ENCODE results near the gene ACVR2A. TPM values are rescaled to one million over a fixed set of nuclear protein-coding genes. Genes with fewer than 3 reads are reported as not detected.

The ACVR2A gene
- total RNA-seq, 1 experiment from 2014 or later: 13.4 TPM

DNA sequence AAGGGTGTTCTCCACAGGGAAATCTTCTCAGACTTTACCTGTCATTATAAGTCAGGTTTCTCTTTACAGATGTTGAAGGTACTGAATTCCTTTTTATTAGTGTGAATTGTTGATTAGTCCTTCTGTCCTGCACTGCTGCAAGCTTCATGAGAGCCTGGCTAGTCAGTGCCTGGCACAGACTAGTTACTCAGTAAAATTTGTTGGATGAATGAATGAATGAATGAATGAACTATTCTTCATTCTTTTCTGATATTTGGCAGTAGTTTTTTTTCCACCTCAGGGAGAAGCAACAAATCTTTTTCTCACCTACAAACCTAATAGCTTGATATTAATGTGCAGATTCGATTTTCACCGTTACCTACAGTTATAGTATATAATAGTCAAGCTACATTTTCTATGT lies 64.3 kb downstream of the ACVR2A start:
- no CpG with 5 or more reads among the region's 2 CpGs for WGBS (ENCODE audit: extremely low coverage, insufficient read length, low lambda C conversion rate)
- no peak overlapping the region for H2BK12ac ChIP-seq (ENCODE audit: insufficient read length, low read depth, low read length)
- no peak overlapping the region for H2BK20ac ChIP-seq (ENCODE audit: low read depth, low read length, poor library complexity, severe bottlenecking)
- no peak overlapping the region for H2AK5ac ChIP-seq (ENCODE audit: insufficient read length, low read length)
- H3K56ac ChIP-seq (ENCODE audit: insufficient read length, low read depth, low read length): no peak overlapping the region
- H3K9me3 Mint-ChIP-seq: peaks cover 0 to 7% of the 10 kb centered on the region in 2 experiments; a peak in 1 of 5 replicates
- no peak overlapping the region for H3K18ac ChIP-seq (ENCODE audit: insufficient read length, low read depth, low read length)
- H4K8ac ChIP-seq (replicated peaks; ENCODE audit: insufficient read length, low read depth, low read length): no peak overlapping the region
- H3K4me2 ChIP-seq (ENCODE audit: insufficient read depth, insufficient read length, low read length): no peak overlapping the region
- peaks cover 0 to 6% of the 10 kb centered on the region in 2 experiments; a peak in 1 of 4 replicates for H3K4me1 Mint-ChIP-seq
- no peak overlapping the region for H2BK5ac ChIP-seq (ENCODE audit: insufficient read length, low read length)
- H3K9me3 ChIP-seq (ENCODE audit: control insufficient read depth, low read depth, low read length): no peaks in the 10 kb centered on the region
- no peak overlapping the region for H4K91ac ChIP-seq (ENCODE audit: insufficient read length, low read depth, low read length)
- no peak overlapping the region for H3K27ac ChIP-seq (ENCODE audit: insufficient read length, low read depth, low read length)
- no peak overlapping the region for H3K4ac ChIP-seq (ENCODE audit: low read depth, low read length)
- H3K36me3 Mint-ChIP-seq (ENCODE audit: insufficient read depth in 1 of 3, low read depth in 3 of 3): peaks cover 5 to 14% (median 11%) of the 10 kb centered on the region in 3 experiments; a peak in 6 of 7 replicates
- no peak for TF ChIP-seq CTCF (conservative IDR thresholded peaks at IDR 0.05)
- H3K4me3 Mint-ChIP-seq: no peak overlapping the region
- H3T11ph ChIP-seq (ENCODE audit: low read length): no peak overlapping the region
- H3K23ac ChIP-seq (ENCODE audit: insufficient read length, low read depth, low read length): no peak overlapping the region
- H4K20me1 ChIP-seq (ENCODE audit: control insufficient read depth, insufficient read depth, insufficient read length): no peaks in the 10 kb centered on the region
- no peak for DNase-seq
- no peak overlapping the region for H3K9ac ChIP-seq (ENCODE audit: extremely low read depth, insufficient read length, low read length)
- no peaks in the 10 kb centered on the region for H3K4me1 ChIP-seq (ENCODE audit: insufficient read depth, low read length)
- no peak overlapping the region for H3K27ac Mint-ChIP-seq
- H2BK15ac ChIP-seq (ENCODE audit: low read depth, low read length): no peak overlapping the region
- no peak overlapping the region for H3K14ac ChIP-seq (ENCODE audit: insufficient read depth, low read length)
- no peak overlapping the region for H4K5ac ChIP-seq (ENCODE audit: insufficient read length, low read depth, low read length)
- no peaks in the 10 kb centered on the region for H3K79me1 ChIP-seq (ENCODE audit: insufficient read depth, low read depth, low read length, poor library complexity, severe bottlenecking)
- no peaks in the 10 kb centered on the region for H3K27me3 ChIP-seq (ENCODE audit: insufficient read depth, low read length)
- no peaks in the 10 kb centered on the region for H3K79me2 ChIP-seq (ENCODE audit: insufficient read depth, low read length)
- H3K23me2 ChIP-seq (ENCODE audit: insufficient read length, low read depth, low read length, poor library complexity, severe bottlenecking): no peaks in the 10 kb centered on the region
- no peak overlapping the region for H2BK120ac ChIP-seq (ENCODE audit: low read depth, low read length, poor library complexity, severe bottlenecking)
- no peaks in the 10 kb centered on the region for H3K27me3 Mint-ChIP-seq (ENCODE audit: low read depth)
- no peak overlapping the region for H2AFZ ChIP-seq (ENCODE audit: low read length)

All from H9 (cell line).